ENCODE measurements around the gene SFRP2. TPM values are rescaled to one million over a fixed set of nuclear protein-coding genes. Genes with fewer than 3 reads are reported as not detected.

Gene SFRP2
- total RNA-seq, 4 donors from 2014 or later, result 12.3 to 36.5 (median 21.2) TPM

DNA sequence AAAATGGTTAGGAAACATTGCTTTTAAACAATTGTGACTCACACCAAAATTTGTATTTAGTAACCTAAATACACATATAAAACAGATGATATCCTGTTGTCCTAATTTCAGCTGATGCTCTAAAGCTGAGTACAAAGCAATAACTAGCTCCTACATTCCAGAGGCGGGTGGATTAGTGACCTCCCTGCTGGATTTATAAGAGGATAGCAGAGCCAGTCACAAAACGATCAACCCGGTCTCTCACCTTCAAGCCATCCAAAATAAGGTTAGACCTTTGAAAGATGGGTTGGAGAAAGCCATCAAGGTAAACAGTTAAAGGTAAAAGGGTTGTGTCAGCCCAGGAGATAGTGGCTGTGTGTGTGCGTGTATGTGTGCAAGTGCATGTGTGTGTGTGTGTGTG is 43.2 kb upstream of the SFRP2 start:
- Histone ChIP-seq H3K9me3 (no peaks in the 10 kb centered on the region), H3K27ac (no peak overlapping the region), H3K27me3 (no peaks in the 10 kb centered on the region), H3K36me3 (no peaks in the 10 kb centered on the region), H3K4me3 (no peak overlapping the region), H3K4me1 (no peaks in the 10 kb centered on the region)
- no peak for ATAC-seq
- no peak for TF ChIP-seq EP300 (IDR thresholded peaks at IDR 0.05)
- TF ChIP-seq POLR2AphosphoS5 (IDR thresholded peaks at IDR 0.05), result no peak
- TF ChIP-seq, protein P1, sequence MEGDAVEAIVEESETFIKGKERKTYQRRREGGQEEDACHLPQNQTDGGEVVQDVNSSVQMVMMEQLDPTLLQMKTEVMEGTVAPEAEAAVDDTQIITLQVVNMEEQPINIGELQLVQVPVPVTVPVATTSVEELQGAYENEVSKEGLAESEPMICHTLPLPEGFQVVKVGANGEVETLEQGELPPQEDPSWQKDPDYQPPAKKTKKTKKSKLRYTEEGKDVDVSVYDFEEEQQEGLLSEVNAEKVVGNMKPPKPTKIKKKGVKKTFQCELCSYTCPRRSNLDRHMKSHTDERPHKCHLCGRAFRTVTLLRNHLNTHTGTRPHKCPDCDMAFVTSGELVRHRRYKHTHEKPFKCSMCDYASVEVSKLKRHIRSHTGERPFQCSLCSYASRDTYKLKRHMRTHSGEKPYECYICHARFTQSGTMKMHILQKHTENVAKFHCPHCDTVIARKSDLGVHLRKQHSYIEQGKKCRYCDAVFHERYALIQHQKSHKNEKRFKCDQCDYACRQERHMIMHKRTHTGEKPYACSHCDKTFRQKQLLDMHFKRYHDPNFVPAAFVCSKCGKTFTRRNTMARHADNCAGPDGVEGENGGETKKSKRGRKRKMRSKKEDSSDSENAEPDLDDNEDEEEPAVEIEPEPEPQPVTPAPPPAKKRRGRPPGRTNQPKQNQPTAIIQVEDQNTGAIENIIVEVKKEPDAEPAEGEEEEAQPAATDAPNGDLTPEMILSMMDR (IDR thresholded peaks at IDR 0.05), result no peak
- TF ChIP-seq POLR2A (IDR thresholded peaks at IDR 0.05), result no peak
- 90 to 100% methylated on average over 1 to 2 of the region's 4 CpGs for WGBS, 2 donors (ENCODE audit: low coverage in 1 of 2)

GRCh38 chr4:153831245-153831644 is 42.4 kb upstream of the SFRP2 start:
- 67 to 70% methylated on average over 1 of the region's 1 CpG for WGBS, 2 donors (ENCODE audit: low coverage in 1 of 2)
- no peaks in the 10 kb centered on the region for H3K4me1 ChIP-seq
- no peak for ATAC-seq
- TF ChIP-seq POLR2A (IDR thresholded peaks at IDR 0.05) (no peak), POLR2AphosphoS5 (IDR thresholded peaks at IDR 0.05) (no peak), EP300 (IDR thresholded peaks at IDR 0.05) (no peak)
- TF ChIP-seq, protein P1 (IDR thresholded peaks at IDR 0.05), result no peak
- H3K9me3 ChIP-seq, result no peaks in the 10 kb centered on the region
- H3K27me3 ChIP-seq, result no peaks in the 10 kb centered on the region
- no peak overlapping the region for H3K27ac ChIP-seq
- no peaks in the 10 kb centered on the region for H3K36me3 ChIP-seq
- no peak overlapping the region for H3K4me3 ChIP-seq

GRCh38 chr4:153825691-153826090 is 36.8 kb upstream of the SFRP2 start:
- no peak for ATAC-seq
- WGBS, 2 donors (ENCODE audit: low coverage in 1 of 2), result 53 to 55% methylated on average over 2 of the region's 2 CpGs

GRCh38 chr4:153825126-153825525 is 36.2 kb upstream of the SFRP2 start:
- WGBS, 2 donors (ENCODE audit: low coverage in 1 of 2), result 63 to 78% methylated on average over 3 to 4 of the region's 4 CpGs
- H3K27ac ChIP-seq, result no peak overlapping the region
- no peaks in the 10 kb centered on the region for H3K4me1 ChIP-seq
- no peaks in the 10 kb centered on the region for H3K27me3 ChIP-seq
- H3K36me3 ChIP-seq, result no peaks in the 10 kb centered on the region
- H3K9me3 ChIP-seq, result peaks cover 0 to under 1% (median 0%) of the 10 kb centered on the region in 3 donors
- no peak for ATAC-seq
- H3K4me3 ChIP-seq, result no peak overlapping the region
- no peak for TF ChIP-seq EP300 (IDR thresholded peaks at IDR 0.05)
- TF ChIP-seq, protein P1 (IDR thresholded peaks at IDR 0.05), result no peak
- TF ChIP-seq POLR2AphosphoS5 (IDR thresholded peaks at IDR 0.05), result no peak
- TF ChIP-seq POLR2A (IDR thresholded peaks at IDR 0.05), result no peak

More at GRCh38 chr4:153825691-153826090, 36.8 kb upstream of the SFRP2 start:
- H3K9me3 ChIP-seq, result no peaks in the 10 kb centered on the region
- TF ChIP-seq POLR2AphosphoS5 (IDR thresholded peaks at IDR 0.05) (no peak), EP300 (IDR thresholded peaks at IDR 0.05) (no peak), POLR2A (IDR thresholded peaks at IDR 0.05) (no peak)
- TF ChIP-seq, protein P1 (IDR thresholded peaks at IDR 0.05), result no peak
- no peak overlapping the region for H3K27ac ChIP-seq
- H3K4me1 ChIP-seq, result no peaks in the 10 kb centered on the region
- no peak overlapping the region for H3K4me3 ChIP-seq
- H3K36me3 ChIP-seq, result no peaks in the 10 kb centered on the region
- H3K27me3 ChIP-seq, result no peaks in the 10 kb centered on the region

GRCh38 chr4:153824501-153824900 is 35.6 kb upstream of the SFRP2 start:
- no peak for ATAC-seq
- Histone ChIP-seq H3K9me3 (peaks cover 0 to 7% (median 0%) of the 10 kb centered on the region in 3 donors), H3K27me3 (no peaks in the 10 kb centered on the region)

More at GRCh38 chr4:153824501-153824900, 35.6 kb upstream of the SFRP2 start:
- no peak overlapping the region for H3K27ac ChIP-seq
- H3K4me1 ChIP-seq, result no peaks in the 10 kb centered on the region
- TF ChIP-seq, protein P1 (IDR thresholded peaks at IDR 0.05), result no peak
- no peak for TF ChIP-seq POLR2AphosphoS5 (IDR thresholded peaks at IDR 0.05)
- no peak for TF ChIP-seq POLR2A (IDR thresholded peaks at IDR 0.05)
- H3K4me3 ChIP-seq, result no peak overlapping the region
- H3K36me3 ChIP-seq, result no peaks in the 10 kb centered on the region
